ENCODE measurements around the gene FBN2. TPM values are rescaled to one million over a fixed set of nuclear protein-coding genes. Genes with fewer than 3 reads are reported as not detected.

The FBN2 gene
- total and polyA plus RNA-seq, 7 donors: 0.23 to 2.0 (median 0.51) TPM; not detected in 1

DNA sequence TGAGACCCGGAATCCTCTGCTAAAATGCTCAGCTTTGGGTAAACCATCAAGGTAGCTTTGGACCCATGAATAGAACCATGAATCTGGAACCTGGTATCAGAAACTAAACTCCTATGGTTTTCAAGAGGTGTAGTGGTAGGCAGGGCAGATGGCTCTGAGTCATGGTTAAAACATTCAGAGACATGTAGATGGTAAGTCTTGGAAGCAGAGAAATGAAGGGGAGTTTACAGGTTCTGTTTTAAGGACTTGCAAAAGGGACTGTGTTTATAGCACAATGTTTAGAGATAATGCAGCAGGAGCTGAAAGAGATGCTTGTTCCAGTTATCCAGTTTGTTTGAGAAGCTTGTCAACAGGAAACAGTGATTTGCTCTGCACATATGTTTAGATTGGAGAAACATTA, 36.0 kb upstream of the FBN2 start:
- intact Hi-C loops (cut with DNase I): no loop called here
- Histone ChIP-seq H3K4me3 (no peak overlapping the region), H3K36me3 (no peaks in the 10 kb centered on the region), H3K27ac (no peak overlapping the region), H3K9me3 (no peaks in the 10 kb centered on the region), H3K27me3 (no peaks in the 10 kb centered on the region), H3K4me1 (no peaks in the 10 kb centered on the region)
- TF ChIP-seq POLR2AphosphoS5 (IDR thresholded peaks at IDR 0.05): no peak
- TF ChIP-seq, protein P1, sequence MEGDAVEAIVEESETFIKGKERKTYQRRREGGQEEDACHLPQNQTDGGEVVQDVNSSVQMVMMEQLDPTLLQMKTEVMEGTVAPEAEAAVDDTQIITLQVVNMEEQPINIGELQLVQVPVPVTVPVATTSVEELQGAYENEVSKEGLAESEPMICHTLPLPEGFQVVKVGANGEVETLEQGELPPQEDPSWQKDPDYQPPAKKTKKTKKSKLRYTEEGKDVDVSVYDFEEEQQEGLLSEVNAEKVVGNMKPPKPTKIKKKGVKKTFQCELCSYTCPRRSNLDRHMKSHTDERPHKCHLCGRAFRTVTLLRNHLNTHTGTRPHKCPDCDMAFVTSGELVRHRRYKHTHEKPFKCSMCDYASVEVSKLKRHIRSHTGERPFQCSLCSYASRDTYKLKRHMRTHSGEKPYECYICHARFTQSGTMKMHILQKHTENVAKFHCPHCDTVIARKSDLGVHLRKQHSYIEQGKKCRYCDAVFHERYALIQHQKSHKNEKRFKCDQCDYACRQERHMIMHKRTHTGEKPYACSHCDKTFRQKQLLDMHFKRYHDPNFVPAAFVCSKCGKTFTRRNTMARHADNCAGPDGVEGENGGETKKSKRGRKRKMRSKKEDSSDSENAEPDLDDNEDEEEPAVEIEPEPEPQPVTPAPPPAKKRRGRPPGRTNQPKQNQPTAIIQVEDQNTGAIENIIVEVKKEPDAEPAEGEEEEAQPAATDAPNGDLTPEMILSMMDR (IDR thresholded peaks at IDR 0.05): no peak
- TF ChIP-seq EP300 (IDR thresholded peaks at IDR 0.05): no peak
- TF ChIP-seq POLR2A (IDR thresholded peaks at IDR 0.05): no peak
- WGBS, 2 donors: 88 to 95% methylated on average over 1 of the region's 1 CpG
- DNase-seq: no peak

DNA sequence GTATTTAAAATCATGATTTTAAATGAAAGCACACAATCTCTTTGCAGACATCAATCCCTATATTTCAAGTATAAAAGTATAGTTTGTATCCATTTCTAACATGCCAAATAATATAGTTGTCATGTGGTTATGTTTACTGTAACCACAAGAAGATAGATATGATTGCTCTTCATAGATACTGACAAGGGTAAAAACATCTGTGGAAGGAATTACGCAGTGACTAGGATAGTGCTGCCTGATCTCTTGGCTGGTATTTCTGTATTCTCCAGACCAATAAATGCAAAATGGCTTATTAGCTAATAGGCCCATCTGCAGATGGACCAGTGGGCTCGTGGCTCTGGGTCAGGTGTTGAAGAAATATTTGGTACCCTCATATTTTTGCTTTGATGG, 34.9 kb upstream of the FBN2 start:
- no peak for DNase-seq
- 69 to 90% methylated on average over 2 of the region's 2 CpGs for WGBS, 2 donors
- Histone ChIP-seq H3K27ac (no peak overlapping the region), H3K9me3 (no peaks in the 10 kb centered on the region), H3K4me1 (no peaks in the 10 kb centered on the region), H3K27me3 (no peaks in the 10 kb centered on the region), H3K4me3 (no peak overlapping the region), H3K36me3 (no peaks in the 10 kb centered on the region)
- TF ChIP-seq EP300 (IDR thresholded peaks at IDR 0.05) (no peak), POLR2AphosphoS5 (IDR thresholded peaks at IDR 0.05) (no peak), POLR2A (IDR thresholded peaks at IDR 0.05) (no peak)
- TF ChIP-seq, protein P1 (IDR thresholded peaks at IDR 0.05): no peak
- intact Hi-C loops (cut with DNase I): no loop called here

DNA sequence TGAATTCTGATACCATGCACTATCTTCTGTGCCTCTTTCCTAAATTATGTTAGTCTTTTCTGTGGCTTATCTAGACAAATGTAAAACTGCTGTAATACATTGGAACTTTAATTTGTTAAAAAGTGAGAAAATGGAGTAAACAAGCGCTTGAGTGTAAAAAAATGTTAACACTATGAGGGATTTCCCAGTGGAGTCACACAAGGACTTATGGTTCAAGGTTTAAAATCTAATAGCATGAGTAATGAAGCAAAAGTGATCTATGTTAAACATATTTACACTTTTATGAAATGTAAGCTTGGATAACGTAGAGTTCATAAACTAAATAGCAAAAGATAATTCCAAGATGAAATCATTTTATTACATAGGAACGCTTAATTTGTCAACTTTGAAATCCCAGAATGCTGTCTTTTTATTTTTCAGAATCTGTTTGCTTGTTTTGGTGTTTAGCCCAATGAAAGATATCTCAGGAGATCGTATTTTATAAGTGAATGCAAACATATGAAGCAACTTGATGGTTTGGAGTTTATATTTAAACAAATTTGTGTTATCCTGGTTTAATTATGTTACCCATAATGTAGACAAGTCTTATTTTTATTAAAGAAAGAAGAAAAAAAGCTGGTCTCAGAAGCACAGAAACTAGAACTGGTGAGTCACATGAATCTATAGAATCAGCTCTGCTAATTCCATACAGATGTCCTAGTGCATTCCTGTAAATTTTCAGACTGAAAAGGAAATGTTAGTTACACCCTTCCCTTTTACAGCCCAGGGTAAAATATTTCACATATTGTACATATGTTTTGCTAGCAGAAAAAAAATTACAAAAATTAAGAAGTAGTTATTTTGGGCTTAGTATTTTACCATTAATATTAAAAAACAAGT, 34.2 kb upstream of the FBN2 start:
- Histone ChIP-seq H3K27ac (no peak overlapping the region), H3K9me3 (no peaks in the 10 kb centered on the region), H3K4me1 (no peaks in the 10 kb centered on the region), H3K4me3 (no peak overlapping the region), H3K36me3 (no peaks in the 10 kb centered on the region), H3K27me3 (no peaks in the 10 kb centered on the region)
- intact Hi-C loops (cut with DNase I): no loop called here
- no peak for DNase-seq
- TF ChIP-seq, protein P1 (IDR thresholded peaks at IDR 0.05): no peak
- TF ChIP-seq POLR2A (IDR thresholded peaks at IDR 0.05) (no peak), EP300 (IDR thresholded peaks at IDR 0.05) (no peak), POLR2AphosphoS5 (IDR thresholded peaks at IDR 0.05) (no peak)
- WGBS, 2 donors: 44 to 70% methylated on average over 4 of the region's 4 CpGs

DNA sequence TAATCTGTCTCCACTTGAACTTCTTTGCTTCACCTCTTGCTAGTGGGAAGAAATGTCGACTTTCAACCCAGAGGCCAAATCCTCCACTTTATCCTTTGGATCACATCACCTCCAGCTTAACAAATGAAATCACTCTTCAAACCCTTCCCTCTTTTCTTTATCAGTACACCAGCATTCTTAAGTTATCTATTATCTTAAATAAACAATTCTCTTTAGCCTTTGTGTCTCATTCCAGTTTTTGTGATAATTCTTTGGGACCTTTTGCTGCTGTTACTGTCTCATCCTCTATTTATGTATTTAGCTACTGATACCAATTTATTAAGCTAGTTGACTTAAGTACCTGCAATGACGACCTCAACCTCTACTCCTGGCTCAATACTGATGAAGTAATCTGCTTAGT, 28.1 kb upstream of the FBN2 start:
- WGBS, 2 donors: 24 to 74% methylated on average over 2 of the region's 2 CpGs
- Histone ChIP-seq H3K4me1 (no peaks in the 10 kb centered on the region), H3K4me3 (no peak overlapping the region), H3K27me3 (no peaks in the 10 kb centered on the region), H3K27ac (no peak overlapping the region), H3K36me3 (no peaks in the 10 kb centered on the region), H3K9me3 (no peaks in the 10 kb centered on the region)
- DNase-seq: no peak
- intact Hi-C loops (cut with DNase I): no loop called here
- TF ChIP-seq EP300 (IDR thresholded peaks at IDR 0.05): no peak
- TF ChIP-seq, protein P1 (IDR thresholded peaks at IDR 0.05): no peak
- no peak for TF ChIP-seq POLR2A (IDR thresholded peaks at IDR 0.05)
- no peak for TF ChIP-seq POLR2AphosphoS5 (IDR thresholded peaks at IDR 0.05)
